HepG2 (cell line): ENCODE measurements around the gene CYSTM1. TPM values are rescaled to one million over a fixed set of nuclear protein-coding genes. Genes with fewer than 3 reads are reported as not detected.
A peak's percentile ranks its signal among the peaks of the same experiment; 100 is the strongest.

ENCODE experiments used
- ATRX ChIP-seq: sonication (generic); formaldehyde crosslinking; IDR thresholded peaks from 2 replicates; pipeline ENCODE4 v1.4.0; 2020; ENCODE audit warnings: missing genetic modification reagents, borderline replicate concordance
- HNF1A ChIP-seq, 2 experiments: sonication (generic) in 1 of 2; formaldehyde crosslinking in 1 of 2; IDR thresholded peaks; 2 replicates each; pipeline versions ENCODE4 v1.4.0 to v1.6.1; 2016 to 2020; ENCODE audit warnings: borderline replicate concordance in 1 of 2, low read depth in 1 of 2, mild to moderate bottlenecking in 1 of 2, missing genetic modification reagents in 1 of 2
- HOXA7 ChIP-seq: sonication (generic); formaldehyde crosslinking; IDR thresholded peaks from 2 replicates; pipeline ENCODE4 v1.8.1; 2022; ENCODE audit warnings: mild to moderate bottlenecking, missing genetic modification reagents, moderate library complexity
- KLF16 ChIP-seq, 2 experiments: sonication (generic) in 1 of 2; formaldehyde crosslinking in 1 of 2; IDR thresholded peaks; 2 replicates each; pipeline versions ENCODE4 v1.6.1 to v1.8.0; 2016 to 2023; ENCODE audit warnings: missing genetic modification reagents in 2 of 2, missing compliant biosample characterization in 1 of 2
- MAZ ChIP-seq, 2 experiments: sonication (generic) in 1 of 2; formaldehyde crosslinking in 1 of 2; IDR thresholded peaks; 2 replicates each; pipeline versions ENCODE4 v1.5.0 to v1.6.1; 2012 to 2020; ENCODE audit warnings: low read depth in 2 of 2, mild to moderate bottlenecking in 2 of 2, borderline replicate concordance in 1 of 2, improper control_type of control experiment in 1 of 2, low read length in 1 of 2, missing genetic modification reagents in 1 of 2, moderate library complexity in 1 of 2
- MYC ChIP-seq: sonication (generic); formaldehyde crosslinking; IDR thresholded peaks from 2 replicates; pipeline ENCODE4 v1.9.0; 2021; ENCODE audit warnings: missing genetic modification reagents, borderline replicate concordance
- MZF1 ChIP-seq: sonication (generic); formaldehyde crosslinking; IDR thresholded peaks from 2 replicates; pipeline ENCODE4 v1.8.1; 2023; ENCODE audit warnings: mild to moderate bottlenecking, missing genetic modification reagents, borderline replicate concordance
- RCOR2 ChIP-seq: IDR thresholded peaks from 2 replicates; pipeline ENCODE4 v1.6.1; 2016; ENCODE audit warnings: missing biosample characterization, missing genetic modification reagents
- SMAD9 ChIP-seq: sonication (generic); formaldehyde crosslinking; IDR thresholded peaks from 2 replicates; pipeline ENCODE4 v1.5.1; 2020; ENCODE audit warnings: mild to moderate bottlenecking, missing genetic modification reagents
- TFDP1 ChIP-seq: IDR thresholded peaks from 2 replicates; pipeline ENCODE4 v1.6.1; 2016; ENCODE audit warnings: missing compliant biosample characterization, missing genetic modification reagents, borderline replicate concordance
- TFE3 ChIP-seq: IDR thresholded peaks from 2 replicates; pipeline ENCODE4 v1.6.1; 2016
- TGIF2 ChIP-seq: IDR thresholded peaks from 2 replicates; pipeline ENCODE4 v1.6.1; 2016; ENCODE audit warnings: control low read depth, missing compliant biosample characterization
- TSC22D2 ChIP-seq: sonication (generic); formaldehyde crosslinking; IDR thresholded peaks from 2 replicates; pipeline ENCODE4 v1.5.1; 2020; ENCODE audit warnings: missing genetic modification reagents, mild to moderate bottlenecking, borderline replicate concordance
- ZBTB42 ChIP-seq: sonication (generic); formaldehyde crosslinking; IDR thresholded peaks from 2 replicates; pipeline ENCODE4 v1.5.0; 2020; ENCODE audit warnings: mild to moderate bottlenecking, missing genetic modification reagents
- ZNF432 ChIP-seq: sonication (generic); formaldehyde crosslinking; IDR thresholded peaks from 2 replicates; pipeline ENCODE4 v1.5.0; 2020; ENCODE audit warnings: missing genetic modification reagents, mild to moderate bottlenecking, borderline replicate concordance
- ZNF441 ChIP-seq: sonication (generic); formaldehyde crosslinking; IDR thresholded peaks from 2 replicates; pipeline ENCODE4 v1.7.0; 2021; ENCODE audit warnings: missing genetic modification reagents, borderline replicate concordance
- ZNF451 ChIP-seq: sonication (generic); formaldehyde crosslinking; IDR thresholded peaks from 2 replicates; pipeline ENCODE4 v1.5.0; 2020; ENCODE audit warnings: mild to moderate bottlenecking, missing genetic modification reagents
- ZNF619 ChIP-seq: sonication (generic); formaldehyde crosslinking; IDR thresholded peaks from 2 replicates; pipeline ENCODE4 v1.4.0; 2020; ENCODE audit warnings: mild to moderate bottlenecking, missing genetic modification reagents
- ZNF660 ChIP-seq: sonication (generic); formaldehyde crosslinking; IDR thresholded peaks from 2 replicates; pipeline ENCODE4 v1.5.1; 2020; ENCODE audit warnings: mild to moderate bottlenecking, low read depth, missing genetic modification reagents, borderline replicate concordance
- ZNF720 ChIP-seq: sonication (generic); formaldehyde crosslinking; IDR thresholded peaks from 2 replicates; pipeline ENCODE4 v1.4.0; 2020; ENCODE audit warnings: missing genetic modification reagents
- ZSCAN20 ChIP-seq: sonication (generic); formaldehyde crosslinking; IDR thresholded peaks from 2 replicates; pipeline ENCODE4 v1.4.0; 2020; ENCODE audit warnings: missing genetic modification reagents, mild to moderate bottlenecking, borderline replicate concordance
- polyA plus RNA-seq, 8 experiments: library from polyadenylated mRNA; depleted of rRNA in 3 of 8; stranded (reverse) in 7 of 8; unstranded in 1 of 8; fragments of >200 nt; fragmentation: Illumina TruSeq in 4 of 8; extraction: Trizol in 4 of 8; gene quantifications; 2 replicates each; pipeline versions ENCODE4 v1.2.1 to v1.2.3, GENCODE V29; 2011 to 2016; ENCODE audit warnings: low read depth in 4 of 8, missing spikeins in 1 of 8, mixed read lengths in 1 of 8; ENCODE audit not compliant: insufficient read depth in 1 of 8
- total RNA-seq, 5 experiments: library from RNA; depleted of rRNA; stranded (reverse); fragments of >200 nt; fragmentation: Illumina TruSeq; extraction: Trizol; gene quantifications; 2 replicates each; pipeline ENCODE4 v1.2.3, GENCODE V29; 2016; ENCODE audit warnings: low read depth in 1 of 5

CYSTM1 gene
- total and polyA plus RNA-seq, 2 of the 13 experiments (the other 11 are each of a cell fraction or from before 2014, with no cell fraction given): 40.0 to 73.4 TPM

- peak; percentile 31; the same call in 1 of the 2 replicates for TF ChIP-seq ZBTB42 (CRISPR knock-in tag)
- TF ChIP-seq HNF1A (IDR thresholded peaks at IDR 0.05; ENCODE audit: low read depth): no peak
- 0 out of 2 replicates have a peak, but pooled peaks have one; percentile 0 for TF ChIP-seq HNF1A (CRISPR knock-in tag; IDR thresholded peaks at IDR 0.05; ENCODE audit: borderline replicate concordance)
- no peak for TF ChIP-seq ZNF720 (CRISPR knock-in tag)
- no peak for TF ChIP-seq TSC22D2 (CRISPR knock-in tag)
- TF ChIP-seq TGIF2: no peak
- TF ChIP-seq ZNF619 (CRISPR knock-in tag): 0 out of 2 replicates have a peak, but pooled peaks have one; percentile 32
- no peak for TF ChIP-seq SMAD9 (CRISPR knock-in tag)
- TF ChIP-seq ZNF451: peak; percentile 80
- TF ChIP-seq MZF1: no peak
- TF ChIP-seq ZNF660 (CRISPR knock-in tag): no peak
- TF ChIP-seq HOXA7 (CRISPR knock-in tag): no peak
- no peak for TF ChIP-seq MAZ (IDR thresholded peaks at IDR 0.05; ENCODE audit: borderline replicate concordance, low read depth, low read length)
- peak; percentile 60; the same call in 1 of the 2 replicates for TF ChIP-seq MAZ (CRISPR knock-in tag; IDR thresholded peaks at IDR 0.05; ENCODE audit: low read depth)
- TF ChIP-seq ATRX (CRISPR knock-in tag): no peak
- no peak for TF ChIP-seq ZNF441 (CRISPR knock-in tag)
- no peak for TF ChIP-seq ZNF432
- TF ChIP-seq KLF16 (CRISPR knock-in tag; IDR thresholded peaks at IDR 0.05): peak in 1 of 2 experiments; percentile 87; a peak in 2 of 4 replicates
- peak; percentile 89 for TF ChIP-seq TFE3 (CRISPR knock-in tag)
- peak; percentile 56; the same call in 1 of the 2 replicates for TF ChIP-seq TFDP1 (CRISPR knock-in tag)
- TF ChIP-seq RCOR2 (CRISPR knock-in tag): no peak; the same call in 1 of the 2 replicates
- TF ChIP-seq MYC: peak; percentile 61; the same call in 1 of the 2 replicates
- no peak for TF ChIP-seq ZSCAN20
Observed at GRCh38 chr5:140174465-140175366, at the start of gene CYSTM1 (continued).
